ENCODE data around the gene PKN2.

DNA sequence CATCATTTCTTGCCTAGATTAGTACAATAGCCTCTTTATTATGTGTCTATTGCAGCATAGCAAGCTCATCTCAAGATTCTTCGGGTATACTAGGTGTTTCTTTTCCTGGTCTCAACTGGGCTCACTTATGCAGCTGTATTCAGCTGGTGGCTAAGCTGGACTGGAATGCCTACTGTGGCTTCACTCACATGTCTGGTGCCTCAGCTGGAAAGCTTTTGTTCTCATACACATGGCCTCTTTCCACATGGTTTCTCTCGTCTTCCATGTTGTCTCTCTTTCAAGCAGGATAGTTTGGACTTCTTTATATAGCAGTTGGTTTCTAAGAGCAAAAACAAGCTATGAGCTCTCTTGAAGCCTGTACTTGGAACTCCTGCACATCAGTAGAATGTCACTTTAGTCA, 45.2 kb downstream of the PKN2 start:
- TF ChIP-seq POLR2AphosphoS5 (IDR thresholded peaks at IDR 0.05; ENCODE audit: low read depth, low read length) = no peak
- TF ChIP-seq, protein P1, sequence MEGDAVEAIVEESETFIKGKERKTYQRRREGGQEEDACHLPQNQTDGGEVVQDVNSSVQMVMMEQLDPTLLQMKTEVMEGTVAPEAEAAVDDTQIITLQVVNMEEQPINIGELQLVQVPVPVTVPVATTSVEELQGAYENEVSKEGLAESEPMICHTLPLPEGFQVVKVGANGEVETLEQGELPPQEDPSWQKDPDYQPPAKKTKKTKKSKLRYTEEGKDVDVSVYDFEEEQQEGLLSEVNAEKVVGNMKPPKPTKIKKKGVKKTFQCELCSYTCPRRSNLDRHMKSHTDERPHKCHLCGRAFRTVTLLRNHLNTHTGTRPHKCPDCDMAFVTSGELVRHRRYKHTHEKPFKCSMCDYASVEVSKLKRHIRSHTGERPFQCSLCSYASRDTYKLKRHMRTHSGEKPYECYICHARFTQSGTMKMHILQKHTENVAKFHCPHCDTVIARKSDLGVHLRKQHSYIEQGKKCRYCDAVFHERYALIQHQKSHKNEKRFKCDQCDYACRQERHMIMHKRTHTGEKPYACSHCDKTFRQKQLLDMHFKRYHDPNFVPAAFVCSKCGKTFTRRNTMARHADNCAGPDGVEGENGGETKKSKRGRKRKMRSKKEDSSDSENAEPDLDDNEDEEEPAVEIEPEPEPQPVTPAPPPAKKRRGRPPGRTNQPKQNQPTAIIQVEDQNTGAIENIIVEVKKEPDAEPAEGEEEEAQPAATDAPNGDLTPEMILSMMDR (IDR thresholded peaks at IDR 0.05) = no peak
